DMS114 treated with DMSO at 0.1 percent for 48 hours (cell line): ENCODE results near the gene CHD6.
"Not testable (repeated sequence)": the region's sequence is repeated elsewhere in the genome, so short reads cannot be mapped to it uniquely, and the experiment has no call there.

Experiments used
- DNase-seq: peaks from one replicate; lab custom pipeline; 2025; ENCODE audit not compliant: unreplicated experiment; lab: John Stamatoyannopoulos, UW

The CHD6 gene

DNA sequence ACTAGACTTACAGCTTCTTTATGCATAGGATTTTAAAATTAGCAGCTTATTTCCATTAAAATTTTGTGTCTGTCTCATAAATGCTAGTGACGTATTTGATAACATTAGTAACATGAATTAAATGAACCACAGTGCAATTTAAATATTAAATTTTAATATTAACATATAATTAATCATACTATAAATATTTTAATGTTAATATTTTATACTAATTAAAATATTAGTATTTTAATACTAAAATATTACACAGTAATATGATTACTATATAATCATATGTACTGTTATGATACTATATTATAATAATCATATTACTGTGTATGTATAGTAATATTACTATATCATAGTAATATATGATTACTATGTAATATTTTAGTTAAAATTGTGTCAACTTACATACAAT, 73.7 kb downstream of the CHD6 start:
- no peak for DNase-seq

DNA sequence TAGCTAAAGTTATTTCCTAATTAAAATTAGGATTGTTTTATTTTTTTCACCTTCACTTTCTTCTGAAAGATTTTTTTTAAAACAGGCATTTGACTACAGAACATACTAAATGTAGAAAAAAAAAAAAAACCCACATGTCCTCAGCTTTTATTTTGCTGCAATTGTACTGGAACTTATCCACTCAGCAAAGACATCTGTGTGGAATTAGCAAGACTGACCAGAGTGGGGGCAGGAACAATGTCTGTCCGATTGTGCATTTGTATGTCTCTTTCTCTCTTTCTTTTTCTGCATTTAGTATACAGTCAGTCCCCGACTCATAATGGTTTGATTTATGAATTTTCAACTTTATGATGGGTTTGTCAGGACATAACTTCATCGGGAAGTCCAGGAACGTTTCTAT, 77.3 kb downstream of the CHD6 start:
- DNase-seq: no peak

DNA sequence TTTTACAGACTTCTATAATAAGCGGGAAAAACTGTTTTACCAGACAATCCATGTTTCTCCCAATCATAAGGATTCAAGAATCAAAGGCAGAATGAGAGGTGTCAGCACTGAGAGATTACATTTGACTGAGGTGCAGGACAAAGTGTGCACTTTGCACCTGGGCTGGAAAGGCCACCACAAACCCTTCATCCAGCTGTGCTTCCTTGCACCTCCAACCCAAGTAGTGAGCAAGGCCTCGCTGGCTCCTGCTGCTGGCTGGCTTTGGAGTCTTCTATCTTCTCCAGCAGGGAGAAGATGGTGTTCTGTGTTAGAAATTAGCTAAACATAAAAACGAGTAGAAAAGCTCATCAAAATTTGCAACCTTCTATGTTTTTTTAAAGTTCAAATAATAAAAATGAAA, 77.7 kb downstream of the CHD6 start:
- no peak for DNase-seq

DNA sequence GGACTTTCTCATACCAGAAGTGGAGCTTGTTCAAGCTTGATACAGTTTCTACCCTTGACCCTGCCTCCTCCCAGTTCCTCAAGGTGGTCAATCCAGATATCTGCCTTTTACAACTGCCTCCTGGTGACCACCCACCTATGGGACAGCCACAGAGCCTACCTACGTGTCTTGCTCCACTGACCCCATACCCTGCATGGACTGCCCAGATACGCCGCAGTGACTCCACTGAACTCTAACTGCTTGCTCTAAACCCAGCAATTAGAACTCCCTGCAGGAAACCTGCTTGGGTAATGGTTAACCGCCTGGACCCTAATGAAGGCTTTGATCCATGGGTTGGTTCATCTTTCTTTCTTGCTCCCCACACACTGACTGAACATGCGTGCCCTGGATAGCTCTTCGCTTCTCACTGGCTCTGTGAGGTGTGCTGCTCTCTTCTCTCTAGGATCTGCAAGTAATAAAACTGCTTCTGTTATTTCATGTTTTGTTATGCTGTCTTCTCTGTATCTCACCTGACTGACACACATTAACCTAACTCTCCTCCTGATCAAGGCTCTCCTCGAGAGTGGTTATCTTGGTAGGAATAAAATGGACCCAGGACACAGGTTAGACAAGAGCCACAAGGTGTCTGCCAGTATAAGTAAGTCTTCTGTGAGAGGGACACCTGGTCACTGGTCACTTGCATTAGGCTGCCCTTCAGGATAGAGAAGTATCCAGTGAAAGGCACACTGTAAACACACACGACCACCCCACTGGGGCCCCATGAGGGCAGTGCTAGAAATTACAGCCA, 79.2 kb downstream of the CHD6 start:
- DNase-seq: no peak

DNA sequence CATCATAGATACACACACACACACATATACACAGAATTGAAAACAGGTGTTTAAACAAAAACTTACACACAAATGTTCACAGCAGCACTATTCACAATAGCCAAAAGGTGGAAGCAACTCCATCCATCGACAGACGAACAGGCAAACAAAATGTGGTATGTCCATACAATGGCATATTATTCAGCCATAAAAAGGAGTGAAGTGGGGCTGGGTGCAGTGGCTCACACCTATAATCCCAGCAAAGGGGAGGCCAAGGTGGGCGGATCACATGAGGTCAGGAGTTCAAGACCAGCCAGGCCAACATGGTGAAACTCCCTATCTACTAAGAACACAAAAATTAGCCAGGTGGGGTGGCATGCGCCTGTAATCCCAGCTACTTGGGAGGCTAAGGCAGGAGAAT, 80.3 kb downstream of the CHD6 start:
- DNase-seq: no peak

DNA sequence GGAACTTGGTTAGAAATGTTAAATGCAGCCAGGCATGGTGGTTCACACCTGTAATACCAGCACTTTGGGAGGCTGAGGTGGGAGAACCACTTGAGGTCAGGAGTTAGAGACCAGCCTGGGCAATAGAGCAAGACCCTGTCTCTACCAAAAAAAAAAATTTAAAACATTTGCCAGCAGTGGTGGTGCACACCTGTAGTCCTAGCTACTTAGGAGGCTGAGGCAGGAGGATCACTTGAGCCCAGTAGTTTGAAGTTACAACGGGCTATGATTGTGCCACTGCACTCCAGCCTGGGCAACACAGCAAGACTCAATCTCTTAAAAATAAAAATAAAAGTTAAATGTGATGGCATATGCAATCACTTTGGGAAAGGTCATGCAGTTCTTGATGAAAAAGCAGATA, 82.6 kb downstream of the CHD6 start:
- not testable (repeated sequence) for DNase-seq

DNA sequence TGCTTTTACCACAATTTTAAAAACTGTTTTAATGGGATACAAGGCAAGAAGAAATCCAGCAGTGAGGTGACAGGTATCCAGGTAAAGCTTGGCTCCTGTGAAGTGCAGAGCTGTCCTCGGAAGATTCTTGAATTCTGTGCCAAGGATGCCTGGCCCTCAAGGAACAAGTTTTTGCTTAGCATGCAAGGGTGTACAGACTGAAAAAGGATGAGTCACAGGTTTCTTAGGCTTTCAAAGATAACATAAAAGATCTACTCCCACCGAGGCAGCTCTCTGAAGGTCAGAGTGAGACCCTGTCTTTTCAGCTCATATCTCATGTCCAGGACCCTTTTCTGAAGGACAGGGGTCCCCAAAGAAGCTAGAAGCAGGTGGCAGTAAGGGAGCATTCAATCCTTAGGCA, 83.3 kb downstream of the CHD6 start:
- no peak for DNase-seq

DNA sequence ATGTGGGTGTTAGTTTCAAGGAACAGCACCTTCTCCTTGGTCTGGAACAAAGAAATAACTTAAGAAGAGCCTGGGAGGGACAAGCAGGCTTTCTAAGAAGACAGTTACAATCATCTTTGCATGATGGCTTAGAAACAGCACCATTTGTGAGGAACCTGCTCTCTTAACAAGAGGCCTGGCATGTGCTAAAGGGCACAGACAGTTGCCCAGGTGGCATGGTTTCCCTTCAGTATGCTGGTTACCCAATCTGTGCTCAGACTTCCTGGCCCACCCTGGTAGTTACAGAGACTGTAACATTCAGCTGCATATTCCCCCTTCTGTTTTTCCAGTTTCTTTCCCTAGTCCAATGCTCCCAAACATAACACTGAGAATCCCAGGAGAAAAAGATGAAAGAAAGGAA, 84.0 kb downstream of the CHD6 start:
- DNase-seq: no peak

DNA sequence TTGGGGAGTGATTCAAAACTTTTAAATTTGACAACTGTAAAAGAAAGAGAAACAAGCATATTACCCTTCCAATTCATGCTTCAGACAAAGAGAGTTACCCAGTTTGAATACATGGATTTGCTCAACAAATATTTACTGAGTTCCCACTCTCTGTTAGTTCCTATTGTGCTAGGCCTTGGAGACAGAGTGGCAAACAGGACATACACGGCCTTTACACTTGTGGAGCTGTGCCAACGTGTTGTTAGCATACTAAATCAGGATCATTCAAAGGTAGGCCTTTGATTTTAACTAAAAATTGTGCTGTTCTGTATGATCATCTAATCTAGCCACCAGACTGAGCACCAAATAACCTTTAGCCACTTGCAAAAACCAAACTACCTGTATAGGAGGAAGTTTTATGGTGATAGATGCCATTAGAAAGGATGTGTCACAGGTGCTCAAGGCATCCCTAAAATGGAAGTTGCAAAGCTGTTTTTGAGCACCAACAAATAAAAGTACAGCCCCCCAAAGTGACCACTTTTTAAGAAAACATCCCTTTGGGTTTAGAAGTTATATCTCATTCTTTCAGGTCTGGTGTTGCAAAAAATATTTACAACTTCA, 84.5 kb downstream of the CHD6 start:
- no peak for DNase-seq

DNA sequence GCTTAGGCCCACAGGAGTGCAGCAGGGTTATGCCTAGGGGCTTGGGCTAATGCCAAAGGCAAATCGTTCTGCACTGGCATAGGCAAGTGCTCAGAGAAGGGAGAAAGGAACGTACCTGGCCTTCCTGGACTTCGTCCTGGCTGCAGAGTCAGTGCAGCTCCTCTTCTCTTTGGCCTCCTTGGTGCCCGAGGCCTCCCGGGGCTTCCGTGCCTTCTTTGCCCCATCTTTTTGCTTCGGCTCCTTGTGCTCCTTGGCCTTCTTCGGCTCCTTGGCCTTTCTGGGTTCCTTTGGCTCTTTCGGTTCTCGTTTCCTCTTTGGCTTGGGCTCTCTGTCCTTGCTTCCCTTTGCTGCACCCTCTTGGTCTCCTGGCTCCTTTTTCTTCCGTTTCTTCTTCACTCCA, 85.2 kb downstream of the CHD6 start:
- DNase-seq: no peak

DNA sequence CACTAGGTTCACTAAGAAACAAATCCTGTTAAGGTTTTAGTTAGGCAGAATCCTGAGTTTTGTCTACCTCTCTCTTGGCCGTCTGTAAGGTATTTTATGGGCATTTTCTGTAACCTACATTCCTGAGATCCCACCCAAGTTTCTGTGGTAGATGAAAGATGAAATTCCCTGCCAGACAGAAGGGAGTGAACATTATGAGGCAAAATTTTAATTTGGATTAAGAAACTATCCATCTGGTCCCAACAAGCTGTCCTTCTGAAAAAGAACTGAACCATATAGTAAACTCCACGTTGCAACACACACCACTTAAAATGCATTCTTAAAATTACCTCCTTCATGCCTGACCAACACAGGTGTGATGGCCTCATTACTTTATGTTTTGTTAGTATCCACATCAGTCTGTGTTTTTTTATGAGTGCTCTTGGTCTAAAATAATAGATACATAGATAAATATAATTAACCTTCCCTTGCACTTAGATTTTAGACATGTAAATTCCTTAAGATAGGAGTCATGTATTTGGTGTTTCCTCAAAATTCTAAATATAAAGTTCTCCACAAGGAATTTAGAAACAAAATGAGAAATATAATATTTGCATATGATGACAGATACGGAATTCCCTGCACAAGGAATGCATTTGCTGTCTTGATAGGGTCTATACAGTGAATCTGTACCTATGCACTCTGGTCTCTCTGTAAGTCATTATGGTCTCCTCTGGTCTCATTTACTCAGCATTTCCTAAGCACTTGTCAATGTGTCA, 86.5 kb downstream of the CHD6 start:
- DNase-seq: no peak

DNA sequence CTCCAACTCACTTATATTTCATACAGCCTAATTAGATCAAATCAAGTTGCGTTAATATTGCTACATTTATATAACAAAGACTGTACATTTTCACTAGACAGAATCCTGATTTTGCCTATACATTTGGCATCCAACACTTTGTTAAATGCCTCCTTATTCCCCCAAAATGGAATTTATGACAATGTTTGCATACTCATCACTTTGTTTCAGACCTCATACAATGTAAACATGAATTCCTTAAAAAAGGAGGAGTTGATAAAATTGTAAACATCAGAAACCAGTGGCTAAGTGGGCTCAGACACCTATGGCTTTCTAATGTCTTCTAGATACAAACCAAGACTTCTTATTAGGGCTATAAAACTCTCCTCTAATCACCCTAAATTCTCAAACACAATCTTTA, 87.3 kb downstream of the CHD6 start:
- DNase-seq: no peak

DNA sequence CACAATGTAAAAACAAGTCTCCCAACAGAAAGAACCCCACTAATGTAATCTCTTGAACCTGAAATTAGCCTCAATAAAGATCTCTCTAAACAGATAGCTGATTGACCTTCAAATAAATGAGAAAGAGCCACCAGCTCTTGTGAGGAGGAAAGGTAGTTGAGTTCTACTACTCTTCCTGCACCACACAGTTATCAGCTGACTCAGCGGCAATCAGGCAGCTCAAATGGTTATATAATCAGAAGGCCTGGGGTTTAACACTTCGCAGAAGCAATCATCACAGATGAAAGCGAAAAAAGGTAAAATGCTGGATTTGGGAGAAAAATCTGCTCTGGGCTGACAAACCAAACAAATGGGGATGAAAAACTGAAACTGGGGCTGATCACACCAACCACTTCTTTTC, 91.8 kb downstream of the CHD6 start:
- no peak for DNase-seq

DNA sequence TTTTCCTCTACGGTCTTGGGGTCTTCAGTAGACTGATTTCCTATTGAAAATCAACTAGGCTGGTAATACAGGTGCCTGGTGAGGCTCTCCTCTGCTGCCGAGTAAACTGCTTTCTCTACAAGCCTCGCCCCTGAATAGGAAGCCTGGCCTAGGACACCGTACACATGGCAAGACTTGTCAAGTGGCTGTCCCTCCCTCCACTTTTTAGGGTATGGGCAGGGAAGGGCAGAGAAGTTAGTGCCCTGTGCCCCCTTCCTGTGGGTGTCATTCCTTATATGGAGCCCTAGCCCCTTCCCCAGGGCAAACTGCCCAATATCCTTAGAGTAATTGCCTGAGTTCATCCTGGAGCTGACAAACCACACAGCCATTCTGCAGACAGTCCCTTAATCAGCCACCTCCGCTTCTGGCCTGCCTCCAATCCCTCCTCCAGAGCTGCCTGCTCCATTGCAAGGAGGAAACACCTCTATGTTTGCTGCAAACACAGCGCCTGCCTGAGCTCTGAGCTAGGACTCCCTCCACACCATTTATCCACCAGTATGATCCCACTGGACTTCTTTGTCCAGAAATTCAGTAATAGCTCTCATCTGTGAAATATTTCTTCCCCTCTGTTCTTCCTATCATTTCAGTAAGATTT, 93.1 kb downstream of the CHD6 start:
- DNase-seq: no peak

DNA sequence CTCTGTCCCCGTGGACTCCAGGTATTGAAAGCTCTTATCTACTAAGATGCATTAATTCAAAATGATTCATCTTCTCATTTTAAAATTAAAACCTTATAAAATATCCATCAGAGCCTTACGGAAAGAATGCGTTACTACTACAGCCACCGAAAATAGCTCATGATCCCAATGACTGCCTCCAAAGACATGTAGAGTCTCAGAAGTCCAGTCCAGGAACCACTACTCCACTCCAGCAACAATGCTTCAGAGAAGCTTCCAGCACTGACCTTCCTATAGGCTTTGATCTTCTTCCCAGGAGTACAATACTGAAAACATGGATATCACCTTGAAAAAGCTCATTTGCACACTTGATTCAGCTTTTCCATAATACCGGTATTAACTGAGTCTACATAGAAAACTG, 94.3 kb downstream of the CHD6 start:
- no peak for DNase-seq

DNA sequence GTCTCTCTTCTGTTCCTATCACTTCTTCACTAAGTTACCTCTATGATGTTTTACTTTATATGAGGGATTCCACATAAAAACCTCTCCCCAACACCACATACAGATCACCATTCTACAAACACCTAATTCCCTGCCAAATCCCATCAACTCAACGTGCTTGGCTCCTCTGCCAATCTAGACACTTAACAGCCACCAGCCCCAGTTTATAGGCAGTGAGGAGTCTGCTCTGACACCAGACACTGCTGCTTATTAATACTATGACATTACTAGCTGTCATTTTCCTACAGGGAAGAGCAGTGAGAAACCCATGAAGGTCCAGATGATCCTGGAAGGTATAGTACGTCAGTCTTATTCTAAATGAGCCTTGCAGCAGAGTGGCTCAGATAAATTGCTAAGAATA, 104.3 kb downstream of the CHD6 start:
- DNase-seq: no peak

DNA sequence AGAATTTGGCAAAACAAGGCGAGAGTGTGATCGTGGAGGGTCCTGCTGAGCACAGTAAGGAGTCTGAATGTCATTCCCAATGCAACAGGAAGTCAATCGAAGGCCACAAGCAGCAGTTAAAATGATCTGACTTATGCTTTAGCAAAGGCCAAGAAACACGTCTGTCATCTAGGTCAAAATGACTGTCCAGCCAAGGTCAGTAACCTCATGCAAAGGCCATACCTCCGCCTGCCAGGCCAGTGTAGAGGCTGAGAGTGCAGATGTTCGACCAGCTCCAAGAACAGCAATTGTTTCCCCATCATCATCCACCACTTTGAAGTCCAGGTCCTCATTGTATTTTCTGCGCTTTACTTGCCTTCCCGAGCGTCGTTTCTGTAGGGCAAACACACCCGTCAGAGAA, 105.6 kb downstream of the CHD6 start:
- DNase-seq: no peak

DNA sequence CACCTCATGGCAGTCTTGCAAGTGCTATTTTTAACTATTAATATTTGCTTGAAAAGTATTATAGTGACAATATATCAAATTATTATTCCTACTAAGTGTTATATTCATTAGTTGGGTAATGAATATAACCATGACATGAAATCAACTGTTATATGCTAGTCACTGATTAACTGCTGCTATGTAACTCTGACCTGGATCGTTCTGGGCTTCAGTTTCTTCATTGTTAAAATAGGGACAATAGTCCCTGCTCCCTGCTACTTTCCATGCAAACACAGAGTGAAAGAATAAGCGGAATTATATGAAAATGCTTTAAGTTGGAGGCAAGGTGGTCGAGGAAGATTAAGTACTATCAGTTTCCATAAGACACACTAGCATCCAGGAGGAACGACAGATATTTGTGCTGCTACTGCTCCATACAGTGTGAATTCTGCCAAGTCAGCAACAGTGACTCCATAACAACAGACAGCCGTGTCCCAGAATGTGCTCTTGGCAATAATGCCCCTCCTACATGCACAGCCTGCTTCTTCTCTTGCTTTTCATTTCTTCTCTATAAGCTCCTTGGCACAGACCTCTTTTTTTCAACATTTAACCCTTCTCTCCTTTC, 107.2 kb downstream of the CHD6 start:
- no peak for DNase-seq

DNA sequence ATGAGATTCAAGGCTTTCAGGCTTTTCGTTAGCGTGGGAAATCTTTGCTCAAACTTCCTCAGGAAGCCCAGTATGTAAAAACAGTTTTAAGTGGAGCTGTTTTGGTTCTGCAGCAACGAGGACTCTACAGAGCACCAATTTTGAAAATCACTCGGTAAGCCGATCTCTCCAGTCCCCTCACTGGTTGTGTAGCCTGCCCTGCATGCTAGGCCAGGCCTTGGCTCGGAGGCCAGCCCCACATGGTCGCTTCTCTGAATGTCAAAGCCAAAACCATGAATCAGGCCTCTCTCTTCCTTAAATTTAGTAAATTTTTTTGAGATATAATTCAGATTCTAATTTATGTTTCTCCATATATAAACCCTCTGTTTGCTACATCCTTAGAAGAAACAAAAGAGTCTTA, 108.0 kb downstream of the CHD6 start:
- no peak for DNase-seq

DNA sequence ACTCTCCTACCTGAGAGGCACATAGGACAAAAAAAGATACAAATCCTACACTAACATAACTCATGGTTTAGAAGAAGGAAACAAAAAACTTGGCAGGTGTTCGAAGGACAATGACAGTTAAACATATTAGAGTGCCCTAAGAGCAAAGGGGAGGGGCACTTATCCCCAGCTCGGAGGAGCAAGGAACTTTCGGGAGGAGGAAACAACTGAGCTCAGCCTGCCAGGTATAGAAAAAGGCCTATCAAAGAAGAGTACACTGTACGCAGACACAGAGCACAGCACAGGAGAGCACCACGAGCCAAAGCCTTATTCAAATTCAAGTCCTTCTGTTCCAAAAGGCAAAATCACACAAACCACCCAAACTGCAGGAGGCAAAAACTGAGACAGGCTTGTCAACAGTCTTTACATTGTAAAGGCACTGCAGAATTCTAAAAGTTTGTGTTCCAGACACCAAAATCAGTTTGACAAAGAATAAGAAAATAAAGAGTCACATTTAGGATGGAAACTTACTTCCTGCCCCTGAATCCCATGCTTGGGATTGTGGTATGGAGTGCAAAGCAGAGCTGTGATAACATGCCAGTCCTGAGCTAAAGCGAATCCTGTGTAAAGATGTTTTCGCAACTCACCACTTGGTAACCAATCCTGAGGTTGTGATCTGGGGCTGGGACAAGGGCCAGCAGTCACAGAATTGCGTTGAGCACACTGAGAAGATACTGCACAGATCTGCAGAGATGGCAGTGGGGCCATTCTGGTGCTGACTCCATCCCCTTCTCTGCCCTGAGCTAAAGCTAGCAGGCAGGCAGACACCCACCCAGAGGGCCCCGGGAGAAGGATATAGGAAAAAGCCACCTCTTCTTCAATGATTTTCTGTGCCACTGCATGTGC, 108.6 kb downstream of the CHD6 start:
- no peak for DNase-seq
